HCT116 (cell line): ENCODE results near the gene GPR3. TPM values are rescaled to one million over a fixed set of nuclear protein-coding genes. Genes with fewer than 3 reads are reported as not detected.
A peak's percentile ranks its signal among the peaks of the same experiment; 100 is the strongest.

Source experiments
- ATAC-seq: fragments of 200-7000 bp; cut with Tn5 transposase; 2 replicates; pipeline ENCODE4 v1.9.1; 2020; ENCODE audit warnings: mild to moderate bottlenecking, moderate library complexity
- BruUV-seq: library from RNA; stranded (reverse); fragments of 400-500 nt; replicated peaks from 2 replicates; lab custom pipeline; 2021; lab: Mats Ljungman, UMichigan
- CTCF ChIA-PET: fragments of 300-600 bp; sonication (Branson Sonifier 250); formaldehyde crosslinking; loops from one replicate; lab custom pipeline; 2021; ENCODE audit warnings: antibody characterized with exemption; lab: Charles Lee
- POLR2A ChIA-PET: fragments of 300-600, 350-600 bp; sonication (Branson Sonifier 250); formaldehyde crosslinking; loops from one replicate; lab custom pipeline; 2021; ENCODE audit warnings: antibody characterized with exemption; lab: Charles Lee
- RAD21 ChIA-PET, 2 experiments: fragments of 300-600 bp; sonication (Branson Sonifier 250); formaldehyde crosslinking; loops; one replicate each; lab custom pipeline; 2023; ENCODE audit warnings: low total read pairs in 2 of 2; ENCODE audit not compliant: uncharacterized antibody in 2 of 2, unreplicated experiment in 2 of 2, low non-redundant PET in 1 of 2; lab: Charles Lee
- DNase-seq: peaks from one replicate; pipeline ENCODE4 v3.0.0-alpha.2; 2010; ENCODE audit warnings: low read depth, low spot score
- H2AFZ ChIP-seq: fragments of 200-600 bp; shearing (Covaris generic), sonication (generic); 2 replicates; pipeline ENCODE4 v1.6.1; 2017; ENCODE audit warnings: low read depth, mixed run types, mixed read lengths, antibody characterized with exemption, low read length; ENCODE audit not compliant: poor library complexity, severe bottlenecking
- H3K27ac ChIP-seq: 2 replicates; pipeline ENCODE4 v1.5.1; 2012; ENCODE audit warnings: low read depth, low read length
- H3K27me3 ChIP-seq: fragments of 200-600 bp; sonication (generic); 2 replicates; pipeline ENCODE4 v1.6.1; 2016; ENCODE audit warnings: mixed run types, low read length, mixed read lengths; ENCODE audit not compliant: insufficient read depth
- H3K36me3 ChIP-seq, 2 experiments: fragments of 200-500 bp in 1 of 2; fragments of 200-600 bp in 1 of 2; sonication (Bioruptor generic) in 1 of 2; sonication (generic) in 1 of 2; 2 replicates each; pipeline versions ENCODE4 v1.5.1 to v1.6.1; 2014 to 2016; ENCODE audit warnings: low read length in 2 of 2, inconsistent platforms in 1 of 2, mixed read lengths in 1 of 2, mixed run types in 1 of 2; ENCODE audit not compliant: insufficient read depth in 2 of 2, control insufficient read depth in 1 of 2
- H3K4me1 ChIP-seq, 2 experiments: fragments of 200-600 bp in 1 of 2; sonication (generic) in 1 of 2; 2 replicates each; pipeline versions ENCODE4 v1.5.1 to v1.6.1; 2012 to 2017; ENCODE audit warnings: low read length in 2 of 2, inconsistent platforms in 1 of 2, mild to moderate bottlenecking in 1 of 2, mixed read lengths in 1 of 2, mixed run types in 1 of 2, moderate library complexity in 1 of 2; ENCODE audit not compliant: insufficient read depth in 2 of 2, control insufficient read depth in 1 of 2
- H3K4me2 ChIP-seq: fragments of 200-600 bp; sonication (generic); 2 replicates; pipeline ENCODE4 v1.6.1; 2017; ENCODE audit warnings: mixed run types, low read length, mixed read lengths
- H3K4me3 ChIP-seq, 2 experiments: fragments of 200-600 bp in 1 of 2; sonication (generic) in 1 of 2; replicated peaks in 1 of 2; 2 replicates each; pipeline ENCODE4 v1.5.1; 2011 to 2016; ENCODE audit warnings: low read length in 2 of 2, control low read depth in 1 of 2, low read depth in 1 of 2, mild to moderate bottlenecking in 1 of 2, mixed read lengths in 1 of 2, mixed run types in 1 of 2
- H3K79me2 ChIP-seq: fragments of 200-600 bp; sonication (generic); 2 replicates; pipeline ENCODE4 v1.6.1; 2017; ENCODE audit warnings: mild to moderate bottlenecking, mixed run types, low read length, moderate library complexity, mixed read lengths; ENCODE audit not compliant: insufficient read depth
- H3K9ac ChIP-seq: fragments of 200-600 bp; sonication (generic); 2 replicates; pipeline ENCODE4 v1.6.1; 2016; ENCODE audit warnings: low read length, mixed read lengths
- H3K9me2 ChIP-seq: fragments of 200-600 bp; sonication (generic), shearing (Covaris generic); 2 replicates; pipeline ENCODE4 v1.6.1; 2017; ENCODE audit warnings: mixed run types, mild to moderate bottlenecking, moderate library complexity; ENCODE audit not compliant: insufficient read depth
- H3K9me3 ChIP-seq, 2 experiments: fragments of 200-500 bp in 1 of 2; fragments of 200-600 bp in 1 of 2; sonication (Bioruptor generic) in 1 of 2; sonication (generic) in 1 of 2; 2 replicates each; pipeline ENCODE4 v1.6.1; 2014 to 2017; ENCODE audit warnings: low read length in 2 of 2, mixed read lengths in 2 of 2, inconsistent platforms in 1 of 2, low read depth in 1 of 2, mild to moderate bottlenecking in 1 of 2, mixed run types in 1 of 2, moderate library complexity in 1 of 2; ENCODE audit not compliant: control insufficient read depth in 1 of 2, insufficient read depth in 1 of 2
- H4K20me1 ChIP-seq: fragments of 200-600 bp; sonication (generic), shearing (Covaris generic); 2 replicates; pipeline ENCODE4 v1.6.1; 2017; ENCODE audit warnings: mixed run types, mild to moderate bottlenecking, moderate library complexity; ENCODE audit not compliant: insufficient read depth
- ATF3 ChIP-seq: IDR thresholded peaks from 2 replicates; pipeline ENCODE4 v1.6.1; 2012
- CBX3 ChIP-seq: IDR thresholded peaks from 2 replicates; pipeline ENCODE4 v1.6.1; 2012; ENCODE audit warnings: low read depth
- CEBPB ChIP-seq: IDR thresholded peaks from 2 replicates; pipeline ENCODE4 v1.6.1; 2012; ENCODE audit warnings: low read depth
- EGR1 ChIP-seq: IDR thresholded peaks from 2 replicates; pipeline ENCODE4 v1.6.1; 2012; ENCODE audit warnings: low read depth
- ELF1 ChIP-seq: IDR thresholded peaks from 2 replicates; pipeline ENCODE4 v1.6.1; 2012; ENCODE audit warnings: low read depth, borderline replicate concordance
- EZH2phosphoT487 ChIP-seq: fragments of 200-600 bp; IDR thresholded peaks from 2 replicates; pipeline ENCODE4 v1.6.1; 2018; ENCODE audit warnings: antibody characterized with exemption, borderline replicate concordance
- JUND ChIP-seq: IDR thresholded peaks from 2 replicates; pipeline ENCODE4 v1.6.1; 2012
- MAX ChIP-seq: IDR thresholded peaks from 2 replicates; pipeline ENCODE4 v1.6.1; 2012
- POLR2A ChIP-seq: IDR thresholded peaks from 2 replicates; pipeline ENCODE4 v1.7.0; 2011; ENCODE audit warnings: borderline replicate concordance; ENCODE audit not compliant: insufficient read depth, insufficient read length; ENCODE audit errors: extremely low read depth
- POLR2AphosphoS5 ChIP-seq: IDR thresholded peaks from 2 replicates; pipeline ENCODE4 v1.6.1; 2011; ENCODE audit warnings: mild to moderate bottlenecking, low read depth, low read length, moderate library complexity
- RAD21 ChIP-seq: IDR thresholded peaks from 2 replicates; pipeline ENCODE4 v1.6.1; 2012; ENCODE audit warnings: low read depth, mild to moderate bottlenecking
- SIN3A ChIP-seq: IDR thresholded peaks from 2 replicates; pipeline ENCODE4 v1.6.1; 2012; ENCODE audit warnings: low read depth
- TCF7L2 ChIP-seq: IDR thresholded peaks from 2 replicates; pipeline ENCODE4 v1.7.0; 2011; ENCODE audit warnings: borderline replicate concordance, inconsistent platforms; ENCODE audit not compliant: insufficient read depth, insufficient read length; ENCODE audit errors: extremely low read depth
- YY1 ChIP-seq: IDR thresholded peaks from 2 replicates; pipeline ENCODE4 v1.6.1; 2011; ENCODE audit warnings: low read length, low read depth, moderate library complexity, mild to moderate bottlenecking; ENCODE audit not compliant: insufficient replicate concordance; ENCODE audit errors: extremely low read depth
- ZFX ChIP-seq: fragments of 450-650 bp; IDR thresholded peaks from 2 replicates; pipeline ENCODE4 v1.6.1; 2017
- ZNF274 ChIP-seq: fragments of 200-500 bp; sonication (Bioruptor generic); IDR thresholded peaks from 2 replicates; pipeline ENCODE4 v1.6.1; 2014; ENCODE audit warnings: mild to moderate bottlenecking, low read depth, low read length, inconsistent platforms
- intact Hi-C: fragments of 100-400 bp; cut with micrococcal nuclease; formaldehyde crosslinking; loops from 2 replicates; pipeline ENCODE4 v1.10.0; 2022
- total RNA-seq: library from RNA; stranded (reverse); gene quantifications from one replicate; pipeline ENCODE4 v1.2.1, GENCODE V29; 2021; ENCODE audit not compliant: unreplicated experiment
- TF ChIP-seq, protein P1 (sequence below): IDR thresholded peaks from 2 replicates; pipeline ENCODE4 v1.6.1; 2011; ENCODE audit warnings: mild to moderate bottlenecking, low read length, moderate library complexity; ENCODE audit not compliant: insufficient replicate concordance; ENCODE audit errors: extremely low read depth

The GPR3 gene
- total RNA-seq, 1 experiment from 2014 or later = 2.8 TPM

DNA sequence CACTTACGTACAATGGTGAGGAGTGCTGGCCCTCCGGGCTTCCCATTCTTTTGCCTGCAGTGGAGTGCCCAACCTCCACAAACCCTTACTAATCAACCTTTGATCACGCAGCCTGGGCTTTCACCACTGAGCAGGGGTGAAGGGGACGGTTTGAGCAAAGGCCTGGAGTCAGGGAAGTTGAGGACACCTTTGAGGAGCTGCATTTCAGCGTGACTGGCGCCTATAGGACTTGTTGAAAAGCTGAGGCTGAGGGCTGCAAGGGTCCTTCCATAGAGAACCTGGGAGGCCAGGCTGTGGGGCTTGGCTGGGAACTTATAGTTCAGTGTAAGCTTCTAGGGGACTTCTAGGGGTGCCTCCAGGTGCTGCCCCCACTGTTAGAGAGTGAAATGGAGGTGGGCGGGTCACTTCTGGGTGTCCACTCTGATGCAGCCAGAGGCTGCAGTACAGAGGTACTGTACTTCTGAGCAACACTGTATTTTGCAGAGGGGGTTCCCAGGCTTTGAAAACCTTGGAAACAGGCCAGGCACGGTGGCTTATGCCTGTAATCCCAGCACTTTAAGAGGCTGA lies 40.8 kb upstream of the GPR3 start:
- POLR2A ChIA-PET = interaction anchor here (1.2 to 1.9 kb wide), 2 partner anchors 9 to 10 kb away, joined by 3 to 10 read pairs; partner anchors contain the start of gene SYTL1
- H3K36me3 ChIP-seq = peaks cover 0 to 7% of the 10 kb centered on the region in 2 experiments; a peak in 1 of 4 replicates

DNA sequence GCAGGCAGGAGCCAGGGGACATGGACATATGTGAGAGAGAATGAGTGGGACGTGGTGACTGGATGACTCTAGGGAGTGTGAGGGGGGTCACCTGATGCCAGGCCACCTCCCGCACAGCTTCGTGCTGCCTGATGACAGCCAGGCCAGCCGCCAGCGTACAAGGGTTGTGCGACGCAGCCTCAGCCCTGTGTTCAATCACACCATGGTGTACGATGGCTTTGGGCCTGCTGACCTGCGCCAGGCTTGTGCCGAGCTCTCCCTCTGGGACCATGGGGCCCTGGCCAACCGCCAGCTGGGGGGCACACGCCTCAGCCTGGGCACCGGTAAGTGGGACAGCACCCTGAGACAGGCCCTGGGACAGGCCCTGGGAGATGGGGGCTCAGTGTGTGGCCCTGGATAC lies 39.3 kb upstream of the GPR3 start:
- Histone ChIP-seq H3K9ac (no peak overlapping the region), H3K27ac (no peak overlapping the region), H3K9me3 (no peaks in the 10 kb centered on the region), H2AFZ (no peak overlapping the region), H3K27me3 (no peaks in the 10 kb centered on the region), H3K79me2 (no peaks in the 10 kb centered on the region), H3K36me3 (peaks cover 0 to 7% of the 10 kb centered on the region in 2 experiments; a peak in 1 of 4 replicates), H4K20me1 (no peaks in the 10 kb centered on the region), H3K4me3 (no peak overlapping the region), H3K4me2 (no peak overlapping the region), H3K4me1 (peaks cover 17 to 26% of the 10 kb centered on the region in 2 experiments), H3K9me2 (no peaks in the 10 kb centered on the region)
- intact Hi-C loops = no loop called here
- ATAC-seq = no peak
- ChIA-PET RAD21 (no interaction called here), POLR2A (interaction anchor here (1.9 to 2.4 kb wide), 2 partner anchors 11 to 13 kb away, joined by 10 to 14 read pairs; partner anchors contain the start of genes MAP3K6 and SYTL1), CTCF (interaction anchor here (1.2 kb wide), 1 partner anchor 9 kb away, joined by 3 read pairs; no protein-coding TSS in a partner anchor)
- DNase-seq = no peak
- no TSS peak for BruUV-seq
- TF ChIP-seq POLR2A (no peak), JUND (no peak), ZFX (no peak), ZNF274 (no peak), TCF7L2 (no peak), CBX3 (no peak), YY1 (no peak), ELF1 (no peak), EZH2phosphoT487 (no peak), MAX (no peak), SIN3A (no peak), POLR2AphosphoS5 (no peak), ATF3 (no peak), RAD21 (no peak), CEBPB (no peak)
- TF ChIP-seq, protein P1, sequence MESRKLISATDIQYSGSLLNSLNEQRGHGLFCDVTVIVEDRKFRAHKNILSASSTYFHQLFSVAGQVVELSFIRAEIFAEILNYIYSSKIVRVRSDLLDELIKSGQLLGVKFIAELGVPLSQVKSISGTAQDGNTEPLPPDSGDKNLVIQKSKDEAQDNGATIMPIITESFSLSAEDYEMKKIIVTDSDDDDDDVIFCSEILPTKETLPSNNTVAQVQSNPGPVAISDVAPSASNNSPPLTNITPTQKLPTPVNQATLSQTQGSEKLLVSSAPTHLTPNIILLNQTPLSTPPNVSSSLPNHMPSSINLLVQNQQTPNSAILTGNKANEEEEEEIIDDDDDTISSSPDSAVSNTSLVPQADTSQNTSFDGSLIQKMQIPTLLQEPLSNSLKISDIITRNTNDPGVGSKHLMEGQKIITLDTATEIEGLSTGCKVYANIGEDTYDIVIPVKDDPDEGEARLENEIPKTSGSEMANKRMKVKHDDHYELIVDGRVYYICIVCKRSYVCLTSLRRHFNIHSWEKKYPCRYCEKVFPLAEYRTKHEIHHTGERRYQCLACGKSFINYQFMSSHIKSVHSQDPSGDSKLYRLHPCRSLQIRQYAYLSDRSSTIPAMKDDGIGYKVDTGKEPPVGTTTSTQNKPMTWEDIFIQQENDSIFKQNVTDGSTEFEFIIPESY = no peak

More for the DNA sequence above, 40.8 kb upstream of the GPR3 start:
- no peak for TF ChIP-seq ZNF274
- no peak for TF ChIP-seq JUND
- no peak for TF ChIP-seq EGR1
- Histone ChIP-seq H3K79me2 (no peaks in the 10 kb centered on the region), H3K9me2 (no peaks in the 10 kb centered on the region), H3K27ac (0 out of 2 replicates have a peak overlapping the region, but pooled peaks have one; percentile 16), H3K4me1 (peaks cover 25 to 31% of the 10 kb centered on the region in 2 experiments), H4K20me1 (no peaks in the 10 kb centered on the region), H3K9me3 (no peaks in the 10 kb centered on the region), H2AFZ (no peak overlapping the region), H3K4me3 (no peak overlapping the region), H3K4me2 (no peak overlapping the region), H3K9ac (no peak overlapping the region), H3K27me3 (no peaks in the 10 kb centered on the region)
- RAD21 ChIA-PET = no interaction called here
- no peak for ATAC-seq
- CTCF ChIA-PET = no interaction called here
- intact Hi-C loops = no loop called here
- no TSS peak for BruUV-seq
- no peak for DNase-seq
